ENCODE data around the gene KAZN.

The KAZN gene

GRCh38 chr1:14949270-14949835 is 350.9 kb downstream of the KAZN start:
- in situ Hi-C loops (cut with HindIII; ENCODE audit: low sequenced_read_pairs): no loop called here
- no peak overlapping the region for H3K4me3 ChIP-seq (ENCODE audit: low read depth, low read length)
- TF ChIP-seq CTCF (IDR thresholded peaks at IDR 0.05; ENCODE audit: low read depth, low read length, missing control alignments): no peak
- DNase-seq (ENCODE audit: low read depth): no peak

- in situ Hi-C loops (cut with HindIII; ENCODE audit: low sequenced_read_pairs): loop anchor here (5.0 kb wide), 1 partner anchor 62 kb away; no protein-coding TSS in a partner anchor
- no peak for TF ChIP-seq CTCF (IDR thresholded peaks at IDR 0.05; ENCODE audit: low read depth, low read length, missing control alignments)
- no peak for DNase-seq (ENCODE audit: low read depth)
- no peak overlapping the region for H3K4me3 ChIP-seq (ENCODE audit: low read depth, low read length)
Measured at GRCh38 chr1:14949836-14950713, 351.6 kb downstream of the KAZN start.

- no peak for DNase-seq (ENCODE audit: low read depth)
- in situ Hi-C loops (cut with HindIII; ENCODE audit: low sequenced_read_pairs): loop anchor here (5.0 kb wide), 1 partner anchor 61 kb away; no protein-coding TSS in a partner anchor
- no peak overlapping the region for H3K4me3 ChIP-seq (ENCODE audit: low read depth, low read length)
- no peak for TF ChIP-seq CTCF (IDR thresholded peaks at IDR 0.05; ENCODE audit: low read depth, low read length, missing control alignments)
Measured at GRCh38 chr1:14951766-14952165, 353.3 kb downstream of the KAZN start.

GRCh38 chr1:14952626-14953314 is 354.3 kb downstream of the KAZN start:
- TF ChIP-seq CTCF (IDR thresholded peaks at IDR 0.05; ENCODE audit: low read depth, low read length, missing control alignments): no peak
- no peak for DNase-seq (ENCODE audit: low read depth)
- in situ Hi-C loops (cut with HindIII; ENCODE audit: low sequenced_read_pairs): loop anchor here (5.0 kb wide), 1 partner anchor 60 kb away; no protein-coding TSS in a partner anchor
- H3K4me3 ChIP-seq (ENCODE audit: low read depth, low read length): no peak overlapping the region

GRCh38 chr1:14954210-14954609 is 355.7 kb downstream of the KAZN start:
- no peak overlapping the region for H3K4me3 ChIP-seq (ENCODE audit: low read depth, low read length)
- DNase-seq (ENCODE audit: low read depth): no peak
- in situ Hi-C loops (cut with HindIII; ENCODE audit: low sequenced_read_pairs): loop anchor here (5.0 kb wide), 1 partner anchor 58 kb away; no protein-coding TSS in a partner anchor
- TF ChIP-seq CTCF (IDR thresholded peaks at IDR 0.05; ENCODE audit: low read depth, low read length, missing control alignments): no peak

- H3K4me3 ChIP-seq (ENCODE audit: low read depth, low read length): no peak overlapping the region
- in situ Hi-C loops (cut with HindIII; ENCODE audit: low sequenced_read_pairs): loop anchor here (5.0 kb wide), 1 partner anchor 57 kb away; no protein-coding TSS in a partner anchor
- no peak for TF ChIP-seq CTCF (IDR thresholded peaks at IDR 0.05; ENCODE audit: low read depth, low read length, missing control alignments)
- DNase-seq (ENCODE audit: low read depth): no peak
Measured at GRCh38 chr1:14954930-14955329, 356.4 kb downstream of the KAZN start.

Data from astrocyte of the cerebellum (primary cell).